IMR-90 (cell line): Measurements from ENCODE around the gene CMTM6.
"Not testable (repeated sequence)": the region's sequence is repeated elsewhere in the genome, so short reads cannot be mapped to it uniquely, and the experiment has no call there.

Experiments
- BHLHE40 ChIP-seq: fragments of 150-350 bp; IDR thresholded peaks from 2 replicates; pipeline ENCODE4 v1.6.1; 2016; ENCODE audit warnings: mild to moderate bottlenecking, low read depth, low read length
- CEBPB ChIP-seq: IDR thresholded peaks from 2 replicates; pipeline ENCODE4 v1.6.1; 2012; ENCODE audit warnings: low read depth, low read length, improper control_type of control experiment
- CHD1 ChIP-seq: IDR thresholded peaks from 2 replicates; pipeline ENCODE4 v1.6.1; 2012; ENCODE audit warnings: low read depth, low read length, improper control_type of control experiment
- CTCF ChIP-seq: conservative IDR thresholded peaks from 2 replicates; pipeline ENCODE4 v1.5.1; 2012; ENCODE audit warnings: mild to moderate bottlenecking, low read depth, low read length, improper control_type of control experiment
- ELK1 ChIP-seq: fragments of 150-350 bp; IDR thresholded peaks from 2 replicates; pipeline ENCODE4 v1.6.1; 2016; ENCODE audit warnings: low read depth, mild to moderate bottlenecking, low read length, moderate library complexity, borderline replicate concordance
- FOS ChIP-seq: fragments of 150-350 bp; IDR thresholded peaks from 2 replicates; pipeline ENCODE4 v1.6.1; 2016; ENCODE audit warnings: low read depth, low read length
- MAFK ChIP-seq: IDR thresholded peaks from 2 replicates; pipeline ENCODE4 v1.6.1; 2012; ENCODE audit warnings: low read depth, low read length, improper control_type of control experiment
- MXI1 ChIP-seq: IDR thresholded peaks from 2 replicates; pipeline ENCODE4 v1.6.1; 2012; ENCODE audit warnings: low read depth, mild to moderate bottlenecking, low read length, moderate library complexity, borderline replicate concordance
- POLR2A ChIP-seq: IDR thresholded peaks from 2 replicates; pipeline ENCODE4 v1.6.1; 2012; ENCODE audit warnings: mild to moderate bottlenecking, low read depth, low read length
- RAD21 ChIP-seq: IDR thresholded peaks from 2 replicates; pipeline ENCODE4 v1.6.1; 2012; ENCODE audit warnings: low read length, improper control_type of control experiment
- RFX5 ChIP-seq: IDR thresholded peaks from 2 replicates; pipeline ENCODE4 v1.8.0; 2012; ENCODE audit warnings: low read depth, mild to moderate bottlenecking, low read length, moderate library complexity
- SMC3 ChIP-seq: fragments of 150-350 bp; IDR thresholded peaks from 2 replicates; pipeline ENCODE4 v1.6.1; 2016; ENCODE audit warnings: low read depth, mild to moderate bottlenecking, antibody characterized with exemption, low read length, moderate library complexity
- USF2 ChIP-seq: fragments of 150-350 bp; IDR thresholded peaks from 2 replicates; pipeline ENCODE4 v1.6.1; 2017; ENCODE audit warnings: mild to moderate bottlenecking, antibody characterized with exemption, low read length, low read depth

- TF ChIP-seq CTCF, POLR2A, CEBPB, CHD1, USF2, MXI1, RFX5, SMC3, RAD21, ELK1, MAFK, BHLHE40, FOS: not testable (repeated sequence)
These were observed 41.7 kb downstream of the CMTM6 start for GRCh38 chr3:32460817-32461496.
